ENCODE results near the gene PMAIP1. TPM values are rescaled to one million over a fixed set of nuclear protein-coding genes. Genes with fewer than 3 reads are reported as not detected.
"Not testable (repeated sequence)": the region's sequence is repeated elsewhere in the genome, so short reads cannot be mapped to it uniquely, and the experiment has no call there.

Gene PMAIP1
- total and polyA plus RNA-seq, 4 donors, result 0.08 to 5.5 (median 0.25) TPM

DNA sequence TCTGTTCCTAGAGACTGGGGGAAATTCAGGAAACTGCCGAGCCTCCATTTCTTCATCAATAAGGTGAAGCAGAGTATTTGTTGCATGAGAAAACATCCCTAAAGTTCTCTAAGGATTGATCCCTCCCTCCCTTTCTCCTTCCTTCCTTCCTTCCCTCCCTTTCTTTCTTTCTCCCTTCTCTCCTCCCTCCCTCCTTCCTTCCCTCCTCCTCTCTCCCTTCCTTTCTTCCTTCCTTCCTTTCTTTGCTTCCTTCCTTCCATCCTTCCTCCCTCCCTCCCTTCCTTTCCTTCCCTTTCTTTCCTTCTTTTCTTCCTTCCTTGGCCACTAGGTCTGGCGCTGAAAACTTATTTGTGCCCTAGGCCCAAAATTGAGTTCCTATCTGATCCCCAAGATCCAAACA lies 47.2 kb upstream of the PMAIP1 start:
- Histone ChIP-seq H3K4me3 (ENCODE audit: low read depth in 1 of 3, low read length in 3 of 3) (no peak overlapping the region), H3K9me3 (ENCODE audit: control insufficient read depth in 4 of 4, low read length in 3 of 4) (no peaks in the 10 kb centered on the region), H3K36me3 (ENCODE audit: control insufficient read depth in 4 of 4, insufficient read depth in 3 of 4, low read depth in 1 of 4, low read length in 3 of 4) (no peaks in the 10 kb centered on the region), H3K27me3 (ENCODE audit: control insufficient read depth in 4 of 4, insufficient read depth in 4 of 4, low read length in 3 of 4) (peaks cover 0 to 3% (median 0%) of the 10 kb centered on the region in 4 donors), H3K27ac (ENCODE audit: low read depth in 1 of 2, low read length in 2 of 2) (no peak overlapping the region), H3K9ac (ENCODE audit: low read depth in 1 of 2, low read length in 2 of 2) (no peak overlapping the region), H3K4me1 (ENCODE audit: control insufficient read depth in 4 of 4, insufficient read depth in 4 of 4, low read length in 3 of 4) (no peaks in the 10 kb centered on the region)
- WGBS, result 94% methylated on average over 2 of the region's 2 CpGs
- no peak for DNase-seq (ENCODE audit: low spot score)
- TF ChIP-seq, protein P1, sequence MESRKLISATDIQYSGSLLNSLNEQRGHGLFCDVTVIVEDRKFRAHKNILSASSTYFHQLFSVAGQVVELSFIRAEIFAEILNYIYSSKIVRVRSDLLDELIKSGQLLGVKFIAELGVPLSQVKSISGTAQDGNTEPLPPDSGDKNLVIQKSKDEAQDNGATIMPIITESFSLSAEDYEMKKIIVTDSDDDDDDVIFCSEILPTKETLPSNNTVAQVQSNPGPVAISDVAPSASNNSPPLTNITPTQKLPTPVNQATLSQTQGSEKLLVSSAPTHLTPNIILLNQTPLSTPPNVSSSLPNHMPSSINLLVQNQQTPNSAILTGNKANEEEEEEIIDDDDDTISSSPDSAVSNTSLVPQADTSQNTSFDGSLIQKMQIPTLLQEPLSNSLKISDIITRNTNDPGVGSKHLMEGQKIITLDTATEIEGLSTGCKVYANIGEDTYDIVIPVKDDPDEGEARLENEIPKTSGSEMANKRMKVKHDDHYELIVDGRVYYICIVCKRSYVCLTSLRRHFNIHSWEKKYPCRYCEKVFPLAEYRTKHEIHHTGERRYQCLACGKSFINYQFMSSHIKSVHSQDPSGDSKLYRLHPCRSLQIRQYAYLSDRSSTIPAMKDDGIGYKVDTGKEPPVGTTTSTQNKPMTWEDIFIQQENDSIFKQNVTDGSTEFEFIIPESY (IDR thresholded peaks at IDR 0.05), result no peak

DNA sequence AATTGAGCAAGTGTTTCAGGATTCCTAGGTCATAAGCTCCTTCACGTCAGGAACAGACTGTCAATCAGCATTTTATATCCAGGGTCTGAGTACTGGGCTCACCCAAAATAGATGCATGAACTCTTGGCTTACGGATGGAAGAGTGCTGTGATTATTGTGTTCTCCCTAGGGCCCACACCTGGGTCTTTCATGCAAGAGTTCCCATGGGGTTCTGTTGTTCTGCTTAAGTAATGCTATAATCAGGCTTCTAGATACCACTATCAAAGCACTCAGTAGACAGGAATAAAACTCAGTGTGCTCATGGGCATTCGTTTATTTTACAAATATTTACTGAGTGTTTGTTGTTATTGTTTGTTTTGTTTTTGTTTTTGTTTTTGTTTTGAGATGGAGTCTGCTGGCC lies 46.4 kb upstream of the PMAIP1 start:
- no peaks in the 10 kb centered on the region for H3K36me3 ChIP-seq (ENCODE audit: control insufficient read depth in 4 of 4, insufficient read depth in 3 of 4, low read depth in 1 of 4, low read length in 3 of 4)
- H3K27me3 ChIP-seq (ENCODE audit: control insufficient read depth in 4 of 4, insufficient read depth in 4 of 4, low read length in 3 of 4), result no peaks in the 10 kb centered on the region
- WGBS, result 77% methylated on average over 3 of the region's 3 CpGs
- no peaks in the 10 kb centered on the region for H3K9me3 ChIP-seq (ENCODE audit: control insufficient read depth in 4 of 4, low read length in 3 of 4)
- no peak overlapping the region for H3K9ac ChIP-seq (ENCODE audit: low read depth in 1 of 2, low read length in 2 of 2)
- no peak for DNase-seq (ENCODE audit: low spot score)
- no peak overlapping the region for H3K27ac ChIP-seq (ENCODE audit: low read depth in 1 of 2, low read length in 2 of 2)
- no peak for TF ChIP-seq JUND (IDR thresholded peaks at IDR 0.05)
- TF ChIP-seq, protein P2, sequence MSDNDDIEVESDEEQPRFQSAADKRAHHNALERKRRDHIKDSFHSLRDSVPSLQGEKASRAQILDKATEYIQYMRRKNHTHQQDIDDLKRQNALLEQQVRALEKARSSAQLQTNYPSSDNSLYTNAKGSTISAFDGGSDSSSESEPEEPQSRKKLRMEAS (IDR thresholded peaks at IDR 0.05), result no peak
- TF ChIP-seq NR2F2 (IDR thresholded peaks at IDR 0.05), result no peak
- no peak for TF ChIP-seq YY1 (IDR thresholded peaks at IDR 0.05)
- no peak overlapping the region for H3K4me3 ChIP-seq (ENCODE audit: low read depth in 1 of 3, low read length in 3 of 3)
- no peaks in the 10 kb centered on the region for H3K4me1 ChIP-seq (ENCODE audit: control insufficient read depth in 4 of 4, insufficient read depth in 4 of 4, low read length in 3 of 4)

DNA sequence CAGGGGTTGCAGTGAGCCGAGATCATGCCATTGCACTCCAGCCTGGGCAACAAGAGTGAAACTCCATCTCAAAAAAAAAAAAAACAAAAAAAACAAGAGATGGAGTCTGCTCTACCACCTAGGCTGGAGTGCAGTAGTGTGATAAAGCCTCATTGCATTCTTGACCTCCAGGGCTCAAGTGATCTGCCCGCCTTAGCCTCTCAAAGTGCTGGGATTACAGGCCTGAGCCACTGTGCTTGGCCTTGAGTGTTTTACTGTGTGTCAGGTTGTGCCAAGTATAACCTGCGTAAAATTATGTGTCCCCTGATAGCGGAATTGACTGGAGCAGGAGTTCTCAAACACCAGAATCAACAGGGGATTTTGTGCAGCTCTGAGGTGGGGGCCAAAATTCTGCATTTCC lies 45.8 kb upstream of the PMAIP1 start:
- not testable (repeated sequence) for H3K36me3 ChIP-seq (ENCODE audit: control insufficient read depth in 4 of 4, insufficient read depth in 3 of 4, low read depth in 1 of 4, low read length in 3 of 4); H3K27me3 ChIP-seq (ENCODE audit: control insufficient read depth in 4 of 4, insufficient read depth in 4 of 4, low read length in 3 of 4); H3K9ac ChIP-seq (ENCODE audit: low read depth in 1 of 2, low read length in 2 of 2); H3K27ac ChIP-seq (ENCODE audit: low read depth in 1 of 2, low read length in 2 of 2); H3K9me3 ChIP-seq (ENCODE audit: control insufficient read depth in 4 of 4, low read length in 3 of 4); H3K4me3 ChIP-seq (ENCODE audit: low read depth in 1 of 3, low read length in 3 of 3); H3K4me1 ChIP-seq (ENCODE audit: control insufficient read depth in 4 of 4, insufficient read depth in 4 of 4, low read length in 3 of 4); DNase-seq (ENCODE audit: low spot score)
- 96% methylated on average over 4 of the region's 4 CpGs for WGBS

DNA sequence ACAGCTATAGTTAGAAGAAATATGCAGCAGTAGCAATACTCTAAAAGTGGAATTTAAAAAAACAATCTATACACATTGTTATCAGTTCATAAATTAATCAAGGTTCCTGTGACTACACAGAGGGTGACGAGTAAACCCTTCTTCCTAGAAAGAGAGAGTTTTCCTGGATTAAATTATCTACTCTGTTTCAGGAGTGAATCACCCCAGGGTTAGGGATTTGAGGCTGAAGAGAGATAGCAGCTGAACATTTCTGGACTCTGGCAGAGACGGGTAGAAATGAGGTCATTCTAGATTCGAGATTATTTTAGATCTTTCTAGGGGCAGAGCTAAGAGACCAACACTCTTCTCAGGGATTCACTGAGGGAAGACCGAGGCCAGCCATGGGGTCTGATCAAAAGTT lies 38.8 kb upstream of the PMAIP1 start:
- H3K4me1 ChIP-seq (ENCODE audit: control insufficient read depth in 4 of 4, insufficient read depth in 4 of 4, low read length in 3 of 4), result no peaks in the 10 kb centered on the region
- H3K9ac ChIP-seq (ENCODE audit: low read depth in 1 of 2, low read length in 2 of 2), result no peak overlapping the region
- no peak overlapping the region for H3K4me3 ChIP-seq (ENCODE audit: low read depth in 1 of 3, low read length in 3 of 3)
- DNase-seq (ENCODE audit: low spot score), result no peak
- no peaks in the 10 kb centered on the region for H3K36me3 ChIP-seq (ENCODE audit: control insufficient read depth in 4 of 4, insufficient read depth in 3 of 4, low read depth in 1 of 4, low read length in 3 of 4)
- no peaks in the 10 kb centered on the region for H3K9me3 ChIP-seq (ENCODE audit: control insufficient read depth in 4 of 4, low read length in 3 of 4)
- no peak for TF ChIP-seq GABPA (IDR thresholded peaks at IDR 0.05 in 1 of 2, conservative IDR thresholded peaks at IDR 0.05 in 1 of 2)
- TF ChIP-seq RAD21 (IDR thresholded peaks at IDR 0.05), result no peak
- TF ChIP-seq HNF4G (IDR thresholded peaks at IDR 0.05), result no peak
- no peak overlapping the region for H3K27ac ChIP-seq (ENCODE audit: low read depth in 1 of 2, low read length in 2 of 2)
- 72% methylated on average over 4 of the region's 4 CpGs for WGBS
- no peaks in the 10 kb centered on the region for H3K27me3 ChIP-seq (ENCODE audit: control insufficient read depth in 4 of 4, insufficient read depth in 4 of 4, low read length in 3 of 4)

Measured in liver (tissue), 9 donors.